Measurements from ENCODE around the gene CHRNB2. TPM values are rescaled to one million over a fixed set of nuclear protein-coding genes. Genes with fewer than 3 reads are reported as not detected.

Gene CHRNB2
- total RNA-seq, 1 experiment from 2014 or later = 3.2 TPM

DNA sequence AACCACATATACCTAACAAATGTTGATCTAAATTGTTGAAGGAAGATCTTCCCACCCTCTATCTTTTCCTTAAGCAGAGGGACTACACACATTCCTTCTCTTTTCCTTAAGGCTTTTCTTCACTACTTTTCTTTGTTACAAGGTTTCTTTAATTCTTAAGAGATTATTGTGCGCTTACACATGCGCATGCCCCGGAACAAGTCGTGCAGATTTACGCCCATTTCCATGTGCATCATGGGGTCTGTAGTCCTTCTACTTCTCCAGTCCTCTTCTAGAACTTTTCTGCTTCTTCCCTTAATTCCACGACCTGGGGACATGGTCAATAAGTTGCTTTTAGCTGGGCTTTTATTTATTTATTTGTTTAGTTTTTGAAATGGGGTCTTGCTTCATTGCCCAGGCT is 1.7 kb upstream of the CHRNB2 start:
- Histone ChIP-seq H3K9me3 (ENCODE audit: low read depth, low read length, poor library complexity, severe bottlenecking) (no peaks in the 10 kb centered on the region), H3K36me3 (ENCODE audit: insufficient read depth, low read length, poor library complexity, severe bottlenecking) (no peaks in the 10 kb centered on the region), H3K4me1 (ENCODE audit: insufficient read depth, low read length, poor library complexity, severe bottlenecking) (peaks cover 4% of the 10 kb centered on the region), H3K4me3 (ENCODE audit: low read depth, low read length, poor library complexity, severe bottlenecking) (no peak overlapping the region), H3K27ac (ENCODE audit: low read depth, low read length, poor library complexity, severe bottlenecking) (no peak overlapping the region), H3K27me3 (replicated peaks; ENCODE audit: insufficient read depth, low read depth, low read length, poor library complexity) (no peaks in the 10 kb centered on the region)
- TF ChIP-seq, protein P1, sequence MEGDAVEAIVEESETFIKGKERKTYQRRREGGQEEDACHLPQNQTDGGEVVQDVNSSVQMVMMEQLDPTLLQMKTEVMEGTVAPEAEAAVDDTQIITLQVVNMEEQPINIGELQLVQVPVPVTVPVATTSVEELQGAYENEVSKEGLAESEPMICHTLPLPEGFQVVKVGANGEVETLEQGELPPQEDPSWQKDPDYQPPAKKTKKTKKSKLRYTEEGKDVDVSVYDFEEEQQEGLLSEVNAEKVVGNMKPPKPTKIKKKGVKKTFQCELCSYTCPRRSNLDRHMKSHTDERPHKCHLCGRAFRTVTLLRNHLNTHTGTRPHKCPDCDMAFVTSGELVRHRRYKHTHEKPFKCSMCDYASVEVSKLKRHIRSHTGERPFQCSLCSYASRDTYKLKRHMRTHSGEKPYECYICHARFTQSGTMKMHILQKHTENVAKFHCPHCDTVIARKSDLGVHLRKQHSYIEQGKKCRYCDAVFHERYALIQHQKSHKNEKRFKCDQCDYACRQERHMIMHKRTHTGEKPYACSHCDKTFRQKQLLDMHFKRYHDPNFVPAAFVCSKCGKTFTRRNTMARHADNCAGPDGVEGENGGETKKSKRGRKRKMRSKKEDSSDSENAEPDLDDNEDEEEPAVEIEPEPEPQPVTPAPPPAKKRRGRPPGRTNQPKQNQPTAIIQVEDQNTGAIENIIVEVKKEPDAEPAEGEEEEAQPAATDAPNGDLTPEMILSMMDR (conservative IDR thresholded peaks at IDR 0.05; ENCODE audit: low read depth, low read length) = no peak
- no peak for TF ChIP-seq EZH2 (IDR thresholded peaks at IDR 0.05; ENCODE audit: borderline replicate concordance, low read depth, low read length, poor library complexity, severe bottlenecking)
- BruUV-seq (replicated peaks) = no TSS peak
- CTCF ChIA-PET = interaction anchor here (0.6 kb wide), 1 partner anchor 320 kb away, joined by 5 read pairs; no protein-coding TSS in a partner anchor
- POLR2A ChIA-PET (ENCODE audit: low non-redundant PET) = no interaction called here
- intact Hi-C loops (cut with micrococcal nuclease; ENCODE audit: unreplicated experiment) = no loop called here
- DNase-seq (ENCODE audit: low spot score) = no peak

DNA sequence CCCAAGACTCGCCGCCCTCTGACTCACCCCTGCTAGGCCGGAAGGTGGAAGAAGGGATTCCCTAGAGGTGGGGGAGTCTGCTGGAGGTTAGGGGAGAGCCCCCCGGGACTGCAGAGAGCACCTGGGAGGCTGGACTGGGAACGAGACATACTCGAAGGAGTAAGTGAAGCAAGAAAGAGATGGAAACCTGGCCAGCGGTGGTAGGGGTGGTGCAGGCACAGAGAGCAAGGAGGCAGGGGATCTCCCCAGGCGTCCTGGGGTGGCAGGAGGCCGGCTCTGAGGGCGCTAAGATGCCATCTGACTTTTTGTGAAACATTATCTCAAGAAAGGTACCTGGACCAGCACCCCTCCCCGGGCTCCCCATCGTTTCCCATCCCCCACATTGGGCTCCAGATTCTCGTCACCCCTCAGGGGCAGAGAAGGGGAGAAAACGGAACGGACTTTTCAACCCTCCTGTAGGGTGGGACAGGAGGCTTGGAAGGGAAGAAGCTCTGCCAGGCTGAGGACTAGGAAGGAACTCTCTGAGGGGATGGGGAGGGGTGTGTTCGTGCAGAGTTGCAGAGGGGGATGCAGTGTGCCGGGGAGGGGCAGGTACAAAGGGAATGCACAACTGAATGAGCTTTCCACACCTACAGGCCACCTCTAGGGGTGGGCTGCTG is 708 bp downstream of the CHRNB2 start:
- TF ChIP-seq, protein P1 (conservative IDR thresholded peaks at IDR 0.05; ENCODE audit: low read depth, low read length) = no peak
- TF ChIP-seq EZH2 (IDR thresholded peaks at IDR 0.05; ENCODE audit: borderline replicate concordance, low read depth, low read length, poor library complexity, severe bottlenecking) = no peak
- Histone ChIP-seq H3K4me3 (ENCODE audit: low read depth, low read length, poor library complexity, severe bottlenecking) (peak overlapping the region; percentile 54), H3K27ac (ENCODE audit: low read depth, low read length, poor library complexity, severe bottlenecking) (no peak overlapping the region), H3K9me3 (ENCODE audit: low read depth, low read length, poor library complexity, severe bottlenecking) (no peaks in the 10 kb centered on the region), H3K27me3 (replicated peaks; ENCODE audit: insufficient read depth, low read depth, low read length, poor library complexity) (no peaks in the 10 kb centered on the region), H3K4me1 (ENCODE audit: insufficient read depth, low read length, poor library complexity, severe bottlenecking) (peaks cover 4% of the 10 kb centered on the region), H3K36me3 (ENCODE audit: insufficient read depth, low read length, poor library complexity, severe bottlenecking) (no peaks in the 10 kb centered on the region)
- BruUV-seq (replicated peaks) = no TSS peak
- no peak for DNase-seq (ENCODE audit: low spot score)
- POLR2A ChIA-PET (ENCODE audit: low non-redundant PET) = no interaction called here
- intact Hi-C loops (cut with micrococcal nuclease; ENCODE audit: unreplicated experiment) = no loop called here
- CTCF ChIA-PET = interaction anchor here (0.7 to 1.6 kb wide), 3 partner anchors 9 to 449 kb away, joined by 3 to 7 read pairs (median 4); no protein-coding TSS in a partner anchor

DNA sequence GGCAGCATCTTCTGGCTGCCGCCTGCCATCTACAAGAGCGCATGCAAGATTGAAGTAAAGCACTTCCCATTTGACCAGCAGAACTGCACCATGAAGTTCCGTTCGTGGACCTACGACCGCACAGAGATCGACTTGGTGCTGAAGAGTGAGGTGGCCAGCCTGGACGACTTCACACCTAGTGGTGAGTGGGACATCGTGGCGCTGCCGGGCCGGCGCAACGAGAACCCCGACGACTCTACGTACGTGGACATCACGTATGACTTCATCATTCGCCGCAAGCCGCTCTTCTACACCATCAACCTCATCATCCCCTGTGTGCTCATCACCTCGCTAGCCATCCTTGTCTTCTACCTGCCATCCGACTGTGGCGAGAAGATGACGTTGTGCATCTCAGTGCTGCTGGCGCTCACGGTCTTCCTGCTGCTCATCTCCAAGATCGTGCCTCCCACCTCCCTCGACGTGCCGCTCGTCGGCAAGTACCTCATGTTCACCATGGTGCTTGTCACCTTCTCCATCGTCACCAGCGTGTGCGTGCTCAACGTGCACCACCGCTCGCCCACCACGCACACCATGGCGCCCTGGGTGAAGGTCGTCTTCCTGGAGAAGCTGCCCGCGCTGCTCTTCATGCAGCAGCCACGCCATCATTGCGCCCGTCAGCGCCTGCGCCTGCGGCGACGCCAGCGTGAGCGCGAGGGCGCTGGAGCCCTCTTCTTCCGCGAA is 3.8 kb downstream of the CHRNB2 start:
- H3K4me3 ChIP-seq (ENCODE audit: low read depth, low read length, poor library complexity, severe bottlenecking) = no peak overlapping the region
- no TSS peak for BruUV-seq (replicated peaks)
- no peaks in the 10 kb centered on the region for H3K27me3 ChIP-seq (replicated peaks; ENCODE audit: insufficient read depth, low read depth, low read length, poor library complexity)
- POLR2A ChIA-PET (ENCODE audit: low non-redundant PET) = no interaction called here
- no peaks in the 10 kb centered on the region for H3K9me3 ChIP-seq (ENCODE audit: low read depth, low read length, poor library complexity, severe bottlenecking)
- no peaks in the 10 kb centered on the region for H3K36me3 ChIP-seq (ENCODE audit: insufficient read depth, low read length, poor library complexity, severe bottlenecking)
- H3K4me1 ChIP-seq (ENCODE audit: insufficient read depth, low read length, poor library complexity, severe bottlenecking) = peaks cover 4% of the 10 kb centered on the region
- CTCF ChIA-PET = no interaction called here
- TF ChIP-seq EZH2 (IDR thresholded peaks at IDR 0.05; ENCODE audit: borderline replicate concordance, low read depth, low read length, poor library complexity, severe bottlenecking) = no peak
- TF ChIP-seq, protein P1 (conservative IDR thresholded peaks at IDR 0.05; ENCODE audit: low read depth, low read length) = no peak
- H3K27ac ChIP-seq (ENCODE audit: low read depth, low read length, poor library complexity, severe bottlenecking) = no peak overlapping the region
- DNase-seq (ENCODE audit: low spot score) = no peak
- intact Hi-C loops (cut with micrococcal nuclease; ENCODE audit: unreplicated experiment) = no loop called here

Measured in A673 (cell line).